NCI-H2171 treated with DMSO at 0.1 percent for 48 hours (cell line): ENCODE measurements around the gene ST7.

Experiments used
- DNase-seq: peaks from one replicate; lab custom pipeline; 2025; lab: John Stamatoyannopoulos, UW

The ST7 gene

GRCh38 chr7:117273325-117273724 lies 320.0 kb downstream of the ST7 start:
- no peak for DNase-seq

- DNase-seq, result peak; percentile 16
Measured at GRCh38 chr7:117273814-117274225, 320.5 kb downstream of the ST7 start.

- DNase-seq, result peak; percentile 21
Measured at GRCh38 chr7:117274951-117275350, 321.6 kb downstream of the ST7 start.

DNA sequence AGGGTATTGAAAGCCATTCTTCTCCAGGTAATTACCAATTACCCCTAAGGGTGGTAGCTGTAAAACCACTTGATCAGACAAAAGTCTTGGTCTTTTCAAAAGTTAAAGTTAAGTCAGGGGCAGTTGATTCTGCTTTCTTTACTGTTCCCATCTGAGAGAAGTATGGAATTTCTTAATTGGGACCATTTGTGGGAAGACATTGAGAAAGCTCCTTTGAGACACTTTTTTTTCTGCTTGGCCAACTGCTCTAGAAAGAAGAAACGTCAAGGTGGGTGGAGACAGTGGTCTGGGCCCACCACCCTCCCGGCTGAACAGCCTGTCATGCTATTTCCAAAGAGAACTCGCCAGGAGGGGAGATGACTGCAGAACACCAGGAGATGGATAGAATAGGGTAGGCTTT lies 324.3 kb downstream of the ST7 start:
- DNase-seq, result no peak

GRCh38 chr7:117278040-117278439 lies 324.7 kb downstream of the ST7 start:
- DNase-seq, result no peak

DNA sequence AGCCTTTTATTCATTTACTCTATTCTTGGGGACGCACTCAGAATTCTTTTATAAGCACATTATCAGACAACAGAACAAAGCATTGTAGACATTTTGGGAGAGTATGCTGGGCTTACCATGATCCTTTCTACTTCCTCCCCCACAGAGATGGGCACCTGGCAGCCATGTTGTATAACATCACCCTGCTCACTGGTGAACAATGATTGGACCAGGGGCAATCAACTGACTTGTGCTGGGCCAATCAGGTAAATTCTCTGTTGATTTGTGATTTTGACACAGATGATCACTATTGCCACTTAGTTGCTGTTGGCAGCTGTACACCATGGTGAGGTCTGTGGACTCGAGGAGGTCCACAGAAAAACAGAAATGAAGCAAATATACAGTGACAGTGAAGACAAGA lies 325.9 kb downstream of the ST7 start:
- DNase-seq, result no peak
